ENCODE data around the gene CAMK1D.

- no peak for TF ChIP-seq NRF1 (conservative IDR thresholded peaks at IDR 0.05; ENCODE audit: low read depth, low read length)
- no peak for TF ChIP-seq CTCF (IDR thresholded peaks at IDR 0.05 in 2 of 3, conservative IDR thresholded peaks at IDR 0.05 in 1 of 3; ENCODE audit: control insufficient read depth in 2 of 3, extremely low read depth in 1 of 3, insufficient read depth in 1 of 3, low read depth in 3 of 3, low read length in 3 of 3)
- no peak for TF ChIP-seq POLR2AphosphoS5 (IDR thresholded peaks at IDR 0.05; ENCODE audit: low read length)
- TF ChIP-seq BMI1 (IDR thresholded peaks at IDR 0.05; ENCODE audit: borderline replicate concordance) = no peak
- TF ChIP-seq SRF (IDR thresholded peaks at IDR 0.05; ENCODE audit: low read depth in 2 of 2, low read length in 2 of 2) = no peak
- TF ChIP-seq MYC (IDR thresholded peaks at IDR 0.05; ENCODE audit: insufficient read depth, insufficient read length, insufficient replicate concordance, low read length, severe bottlenecking) = no peak
- no peak for TF ChIP-seq TARDBP (IDR thresholded peaks at IDR 0.05; ENCODE audit: borderline replicate concordance)
- TF ChIP-seq SIX5 (IDR thresholded peaks at IDR 0.05; ENCODE audit: low read depth, low read length, severe bottlenecking) = no peak
- TF ChIP-seq ESRRA (IDR thresholded peaks at IDR 0.05; ENCODE audit: low read length) = no peak
Measured at GRCh38 chr10:12448340-12448728, 99.0 kb downstream of the CAMK1D start.

All from GM12878 (cell line).